Sigmoid colon (tissue), 4 donors: ENCODE data around the gene MRTFB.

Experiments used
- POLR2A ChIP-seq, 2 donors: fragments of 450-650 bp; IDR thresholded peaks; one replicate each; pipeline ENCODE4 v1.6.1; 2016; ENCODE audit warnings: antibody characterized with exemption in 2 of 2, mild to moderate bottlenecking in 2 of 2, moderate library complexity in 2 of 2
- POLR2AphosphoS5 ChIP-seq, 4 donors: sonication (generic); formaldehyde crosslinking; IDR thresholded peaks; one replicate each; pipeline ENCODE4 v1.6.1; 2017; ENCODE audit warnings: antibody characterized with exemption in 4 of 4
- TF ChIP-seq, protein P1 (sequence below), 4 experiments: fragments of 450-650 bp in 3 of 4; fragments of 200-600 bp in 1 of 4; IDR thresholded peaks; one replicate each; pipeline ENCODE4 v1.5.1; 2016 to 2019; ENCODE audit warnings: antibody characterized with exemption in 4 of 4, mild to moderate bottlenecking in 3 of 4, moderate library complexity in 2 of 4

DNA sequence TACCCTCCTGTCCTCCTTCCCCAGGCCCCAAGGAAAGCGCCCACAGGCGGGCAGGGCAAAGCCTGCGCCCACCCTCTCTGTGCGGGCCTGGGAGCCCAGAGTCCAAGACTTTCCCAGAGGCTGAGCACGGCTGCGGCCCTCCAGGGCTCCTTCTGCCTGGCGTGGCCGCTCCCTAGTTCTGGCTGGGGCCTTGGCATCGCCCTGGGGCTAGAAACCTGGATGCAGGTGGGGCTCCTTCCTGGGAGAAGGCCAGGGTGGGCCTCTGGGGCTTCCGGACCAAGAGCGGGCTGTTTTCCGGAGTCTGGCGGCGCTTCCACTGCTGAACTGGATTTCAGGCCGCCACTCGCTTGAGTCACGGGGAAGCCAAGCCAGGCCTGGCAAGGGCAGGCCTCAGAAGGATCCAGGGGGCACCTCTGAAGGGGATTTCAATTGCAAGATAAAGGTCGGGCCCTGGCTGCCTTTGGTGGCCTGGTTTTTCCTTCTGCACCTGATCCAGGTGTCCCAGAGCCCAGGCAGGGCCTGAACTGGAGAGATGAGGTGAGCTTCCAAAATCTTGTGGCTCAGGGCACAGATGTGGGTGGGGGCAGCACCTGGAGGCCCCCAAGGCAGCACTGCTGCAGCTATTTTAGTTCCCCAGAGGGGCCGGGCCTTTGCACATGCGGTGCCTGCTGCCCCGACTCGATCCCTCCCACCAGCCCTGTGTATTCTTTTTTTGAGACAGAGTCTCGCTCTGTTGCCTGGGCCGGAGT lies 227.4 kb downstream of the MRTFB start:
- TF ChIP-seq, protein P1, sequence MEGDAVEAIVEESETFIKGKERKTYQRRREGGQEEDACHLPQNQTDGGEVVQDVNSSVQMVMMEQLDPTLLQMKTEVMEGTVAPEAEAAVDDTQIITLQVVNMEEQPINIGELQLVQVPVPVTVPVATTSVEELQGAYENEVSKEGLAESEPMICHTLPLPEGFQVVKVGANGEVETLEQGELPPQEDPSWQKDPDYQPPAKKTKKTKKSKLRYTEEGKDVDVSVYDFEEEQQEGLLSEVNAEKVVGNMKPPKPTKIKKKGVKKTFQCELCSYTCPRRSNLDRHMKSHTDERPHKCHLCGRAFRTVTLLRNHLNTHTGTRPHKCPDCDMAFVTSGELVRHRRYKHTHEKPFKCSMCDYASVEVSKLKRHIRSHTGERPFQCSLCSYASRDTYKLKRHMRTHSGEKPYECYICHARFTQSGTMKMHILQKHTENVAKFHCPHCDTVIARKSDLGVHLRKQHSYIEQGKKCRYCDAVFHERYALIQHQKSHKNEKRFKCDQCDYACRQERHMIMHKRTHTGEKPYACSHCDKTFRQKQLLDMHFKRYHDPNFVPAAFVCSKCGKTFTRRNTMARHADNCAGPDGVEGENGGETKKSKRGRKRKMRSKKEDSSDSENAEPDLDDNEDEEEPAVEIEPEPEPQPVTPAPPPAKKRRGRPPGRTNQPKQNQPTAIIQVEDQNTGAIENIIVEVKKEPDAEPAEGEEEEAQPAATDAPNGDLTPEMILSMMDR (IDR thresholded peaks at IDR 0.05): no peak
- no peak for TF ChIP-seq POLR2A (IDR thresholded peaks at IDR 0.05)
- TF ChIP-seq POLR2AphosphoS5 (IDR thresholded peaks at IDR 0.05): no peak
